Posterior vena cava (tissue), 2 donors: Measurements from ENCODE around the gene CEBPG. TPM values are rescaled to one million over a fixed set of nuclear protein-coding genes. Genes with fewer than 3 reads are reported as not detected.

Experiments used
- DNase-seq: peaks from one replicate; pipeline ENCODE4 v3.0.0-alpha.2; 2020; ENCODE audit warnings: low spot score
- intact Hi-C, 2 donors: fragments of 100-400 bp; cut with DNase I; formaldehyde crosslinking; loops; one replicate each; pipeline versions ENCODE4 v1.14.1 to v1.14.2; 2022 to 2023
- total RNA-seq, 2 donors: library from RNA; stranded (reverse); fragmentation: NEBNext Ultra II Directional; extraction: Animal tissue kit (Norgen Biotek cat#: 25700); gene quantifications; one replicate each; pipeline ENCODE4 v1.2.1, GENCODE V29; 2021
- donor health status: DM: yes; HTN: yes; CAD: no.
- donor health status: DM: yes; HTN: yes; CAD: no.

Gene CEBPG
- total RNA-seq, 2 donors from 2014 or later = 29.1 to 41.3 TPM

DNA sequence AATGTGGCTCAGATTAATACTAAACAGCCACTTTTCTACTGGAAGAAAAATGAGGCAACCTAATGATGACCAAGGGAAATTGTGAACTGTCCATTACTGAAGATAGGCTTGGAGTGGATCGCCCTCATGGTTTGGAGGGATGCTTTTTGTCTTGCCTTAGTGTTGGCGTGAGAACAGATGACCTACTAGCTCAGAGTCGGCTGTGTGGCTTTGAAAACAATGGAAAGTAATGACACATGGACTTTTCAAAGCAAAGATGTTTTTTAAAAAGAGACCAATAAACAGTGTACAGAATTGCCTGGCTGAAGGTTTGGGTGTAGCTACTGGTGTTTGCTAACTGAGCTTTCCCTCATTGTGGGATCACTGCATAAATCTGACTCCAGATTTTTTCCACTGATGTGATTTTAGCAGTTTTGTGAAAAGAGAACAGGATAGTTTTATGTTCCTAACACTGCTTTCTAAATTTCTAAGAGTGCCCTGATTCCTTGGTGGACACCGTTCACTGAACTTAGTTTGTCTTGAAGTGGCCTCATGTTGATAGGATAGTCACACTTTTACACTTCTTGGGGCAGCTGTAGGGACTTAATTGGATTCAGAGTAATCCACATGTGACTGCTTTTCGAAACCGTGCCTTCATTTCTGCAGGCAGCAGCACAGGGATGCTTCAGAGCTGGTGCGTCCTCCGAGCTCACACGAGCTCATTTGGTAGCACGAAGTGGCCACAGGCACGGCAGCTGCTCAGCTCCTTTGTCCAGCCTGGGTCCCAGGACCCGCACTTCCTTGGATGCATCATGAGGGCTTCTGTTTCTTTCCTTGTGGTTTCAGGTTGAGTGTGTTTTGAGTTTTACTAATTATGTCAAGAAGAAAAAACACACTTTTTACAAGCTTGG, 4.3 kb downstream of the CEBPG start:
- intact Hi-C loops = no loop called here
- DNase-seq = no peak

DNA sequence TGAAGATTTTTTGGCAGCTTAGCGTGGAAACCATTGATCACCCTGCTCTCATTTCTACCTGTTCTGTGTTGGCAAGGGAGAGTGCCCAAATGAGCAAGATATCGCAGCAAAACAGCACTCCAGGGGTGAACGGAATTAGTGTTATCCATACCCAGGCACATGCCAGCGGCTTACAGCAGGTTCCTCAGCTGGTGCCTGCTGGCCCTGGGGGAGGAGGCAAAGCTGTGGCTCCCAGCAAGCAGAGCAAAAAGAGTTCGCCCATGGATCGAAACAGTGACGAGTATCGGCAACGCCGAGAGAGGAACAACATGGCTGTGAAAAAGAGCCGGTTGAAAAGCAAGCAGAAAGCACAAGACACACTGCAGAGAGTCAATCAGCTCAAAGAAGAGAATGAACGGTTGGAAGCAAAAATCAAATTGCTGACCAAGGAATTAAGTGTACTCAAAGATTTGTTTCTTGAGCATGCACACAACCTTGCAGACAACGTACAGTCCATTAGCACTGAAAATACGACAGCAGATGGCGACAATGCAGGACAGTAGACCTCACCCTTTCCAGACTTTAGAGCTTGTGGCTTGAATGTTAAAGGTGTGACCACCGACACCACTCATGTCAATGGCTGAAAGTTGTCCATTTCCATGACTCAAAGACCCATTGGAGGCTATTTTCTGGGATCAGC, 5.8 kb downstream of the CEBPG start:
- intact Hi-C loops = no loop called here
- no peak for DNase-seq

DNA sequence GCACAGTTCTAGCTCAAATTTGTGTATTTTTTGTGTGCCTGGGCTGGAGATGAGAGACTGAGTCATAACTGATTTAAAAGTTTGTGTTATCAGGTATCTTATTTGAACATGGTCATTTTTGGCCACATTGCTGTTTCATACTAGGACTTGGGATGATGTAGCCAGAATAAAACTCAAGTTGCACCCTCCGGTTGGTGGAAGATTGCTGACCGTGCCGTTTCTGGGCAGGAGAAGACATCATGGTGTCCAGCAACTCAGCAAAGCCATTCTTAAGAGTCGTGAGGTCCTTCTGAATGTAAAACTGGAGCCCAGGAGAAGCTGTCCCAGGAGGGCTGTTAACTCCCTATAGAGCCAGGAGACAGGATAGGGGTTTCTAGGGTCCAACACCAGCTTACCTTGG, 7.6 kb downstream of the CEBPG start:
- intact Hi-C loops = no loop called here
- DNase-seq = no peak

DNA sequence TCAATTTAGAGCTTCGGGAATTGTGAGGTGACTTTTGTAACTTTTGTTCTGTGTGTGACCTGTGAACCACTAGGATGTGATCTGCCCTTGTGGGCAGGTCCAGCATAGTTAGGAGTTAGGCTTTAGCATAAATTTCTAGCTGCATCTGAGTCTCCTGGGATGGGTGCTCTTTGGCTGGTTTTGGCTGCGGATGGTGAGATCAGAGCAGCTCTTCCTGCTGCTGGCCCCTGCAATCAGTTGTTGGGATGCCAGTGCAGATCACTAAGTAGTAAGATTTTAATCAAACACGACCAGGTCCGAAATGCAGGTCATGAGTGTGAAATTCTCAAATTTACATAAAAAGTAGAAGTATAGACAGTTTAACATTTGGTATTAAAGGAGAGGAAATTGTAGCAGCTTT, 8.5 kb downstream of the CEBPG start:
- intact Hi-C loops = no loop called here
- DNase-seq = no peak

DNA sequence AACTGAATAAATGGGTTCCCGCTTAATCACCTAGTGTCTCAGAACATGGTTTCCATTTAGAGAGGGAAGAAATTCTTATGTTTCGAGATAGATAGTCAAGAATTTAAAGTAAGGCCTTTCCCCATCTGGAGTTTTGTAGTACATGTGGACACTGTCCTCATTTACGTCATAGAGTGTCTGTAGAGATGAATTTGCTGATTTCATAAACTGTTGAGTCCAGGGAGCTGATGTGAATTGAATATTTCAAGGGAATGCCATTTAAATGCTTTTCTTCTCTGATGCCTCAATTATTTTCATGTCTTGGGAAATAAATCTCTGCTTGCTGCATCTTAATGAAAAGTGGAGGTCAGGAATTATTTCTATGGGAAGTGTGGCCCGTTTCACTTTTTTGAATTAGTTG, 9.5 kb downstream of the CEBPG start:
- DNase-seq = no peak
- intact Hi-C loops = no loop called here

DNA sequence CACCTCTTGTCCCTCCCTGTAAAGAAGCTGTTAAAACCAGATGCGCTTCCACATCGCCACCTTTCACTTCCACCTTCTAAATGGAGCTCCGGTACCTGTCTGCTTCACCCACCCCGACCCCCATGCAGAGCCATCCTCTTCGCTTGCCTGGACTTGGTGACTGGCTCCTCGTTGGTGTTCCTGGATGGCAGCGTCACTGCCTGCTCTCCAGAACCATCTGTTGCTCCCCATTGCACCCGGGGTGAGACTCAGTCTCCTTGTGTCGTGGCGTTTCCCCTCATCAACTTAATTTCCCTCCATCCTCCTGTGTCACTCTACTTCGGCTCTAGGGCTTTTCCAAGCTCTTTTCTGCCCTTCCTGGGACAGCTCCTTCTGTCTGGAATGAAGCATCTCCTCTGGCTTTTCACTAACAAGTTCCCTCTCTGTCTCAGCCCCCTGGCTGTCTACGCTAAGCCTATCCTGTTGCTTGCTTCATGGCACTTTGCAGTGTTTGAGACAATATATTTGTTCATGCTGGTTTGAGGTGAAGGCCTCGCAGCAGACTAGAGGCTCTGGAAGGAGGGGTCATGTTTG, 10.3 kb downstream of the CEBPG start:
- intact Hi-C loops = no loop called here
- DNase-seq = no peak

DNA sequence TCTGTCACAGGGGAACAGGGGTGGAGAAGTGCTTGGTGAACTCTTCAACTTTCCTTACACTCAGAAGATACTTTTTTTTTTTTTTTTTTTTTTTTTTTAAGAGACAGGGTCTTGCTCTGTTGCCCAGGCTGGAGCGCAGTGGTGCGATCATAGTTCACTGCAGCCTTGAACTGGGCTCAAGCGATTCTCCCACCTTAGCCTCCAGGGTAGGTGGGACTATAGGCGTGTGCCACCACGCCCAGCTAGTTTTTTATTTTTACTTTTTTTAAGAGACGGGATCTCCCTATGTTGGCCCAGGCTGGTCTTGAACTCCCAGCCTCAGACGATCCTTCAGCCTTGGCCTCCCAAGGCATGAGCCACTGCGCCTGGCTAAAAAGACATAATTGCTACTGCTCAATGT, 11.5 kb downstream of the CEBPG start:
- intact Hi-C loops = no loop called here
- DNase-seq = no peak

DNA sequence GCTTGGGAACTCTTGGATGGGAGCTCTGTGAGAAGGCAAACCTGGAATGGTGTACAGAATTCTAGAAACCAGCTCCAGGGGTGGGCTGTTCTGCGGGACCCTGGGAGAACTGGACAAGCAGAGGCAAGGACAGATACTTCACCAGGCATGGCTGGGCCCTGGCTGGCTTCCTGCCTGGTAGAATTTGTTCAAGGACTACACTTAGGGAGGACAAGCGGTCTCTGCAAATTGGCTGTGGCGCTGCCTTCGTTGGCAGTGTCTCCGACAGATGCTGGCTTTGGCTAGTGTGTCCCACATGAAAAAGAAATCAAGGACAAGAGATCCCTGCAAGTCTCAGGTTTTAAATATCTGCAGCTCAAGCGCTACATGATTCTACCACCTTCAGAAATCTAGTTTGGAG, 12.4 kb downstream of the CEBPG start:
- intact Hi-C loops = no loop called here

DNA sequence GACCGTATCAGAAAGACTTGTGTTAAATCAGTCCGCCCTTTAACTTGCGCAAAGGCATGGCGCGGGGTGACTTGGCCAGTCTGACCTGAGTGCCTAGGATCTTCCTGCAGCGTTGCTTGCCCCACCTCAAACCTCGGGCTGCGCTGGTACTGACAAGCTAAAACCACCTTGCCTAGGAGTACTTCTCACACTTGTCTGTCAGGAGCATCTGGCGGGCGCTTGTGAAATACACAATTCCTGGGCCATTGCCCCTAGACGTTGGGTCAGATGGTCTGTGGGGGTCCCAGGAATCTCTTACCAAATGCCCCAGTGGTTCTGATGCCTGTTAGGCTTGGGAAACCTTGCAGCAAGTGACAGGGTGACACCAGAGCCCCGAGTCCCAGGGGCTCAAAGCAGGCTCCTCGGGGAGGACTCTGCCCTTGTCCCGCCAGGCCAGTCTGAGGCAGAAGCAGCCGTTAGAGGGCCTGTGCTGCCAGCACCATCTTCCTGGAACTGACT, 12.9 kb downstream of the CEBPG start:
- intact Hi-C loops = no loop called here
- DNase-seq = no peak

More for the DNA sequence above, 12.4 kb downstream of the CEBPG start:
- no peak for DNase-seq

DNA sequence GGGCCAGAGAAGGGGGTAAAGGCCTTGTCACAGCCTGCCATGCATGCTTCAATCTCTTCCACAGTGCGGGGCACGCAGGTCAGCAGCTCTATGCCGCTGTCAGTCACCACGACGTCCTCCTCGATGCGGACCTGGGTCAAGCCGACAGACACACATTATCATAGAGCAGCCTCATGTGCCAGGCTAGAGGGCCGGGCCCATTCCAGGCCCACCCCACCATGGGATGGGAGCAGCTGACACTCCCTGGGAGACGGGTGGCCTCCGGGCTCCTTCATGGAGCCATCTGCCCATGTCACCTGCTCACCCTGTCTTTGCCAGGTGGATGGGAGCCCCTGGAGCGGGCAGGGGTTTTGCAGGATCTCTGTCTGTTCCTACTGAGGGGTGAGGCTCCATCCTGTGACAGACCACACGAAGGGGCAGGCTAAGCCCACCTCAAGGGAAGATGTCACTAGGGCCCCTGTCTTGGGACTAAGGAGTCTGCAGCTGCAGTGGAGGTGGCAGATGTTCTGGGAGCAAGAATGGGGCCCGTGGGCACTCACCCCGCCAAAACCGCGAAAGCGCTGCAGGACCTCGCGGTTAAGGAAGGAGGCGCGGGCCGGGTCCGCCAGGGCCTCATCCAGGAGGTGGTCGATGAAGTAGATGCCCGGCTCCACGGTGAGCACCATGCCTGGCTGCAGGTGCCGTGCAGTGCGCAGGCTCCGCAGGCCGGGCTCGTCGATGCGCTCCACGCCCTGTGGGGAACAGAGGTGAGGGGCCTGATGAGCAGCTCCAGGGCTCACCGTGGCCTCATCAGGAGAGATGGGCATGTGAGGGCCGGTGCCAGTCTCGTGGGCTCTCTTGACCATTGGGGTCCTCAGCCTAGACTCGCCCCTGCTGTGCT, 14.1 kb downstream of the CEBPG start:
- no peak for DNase-seq
- intact Hi-C loops = no loop called here

DNA sequence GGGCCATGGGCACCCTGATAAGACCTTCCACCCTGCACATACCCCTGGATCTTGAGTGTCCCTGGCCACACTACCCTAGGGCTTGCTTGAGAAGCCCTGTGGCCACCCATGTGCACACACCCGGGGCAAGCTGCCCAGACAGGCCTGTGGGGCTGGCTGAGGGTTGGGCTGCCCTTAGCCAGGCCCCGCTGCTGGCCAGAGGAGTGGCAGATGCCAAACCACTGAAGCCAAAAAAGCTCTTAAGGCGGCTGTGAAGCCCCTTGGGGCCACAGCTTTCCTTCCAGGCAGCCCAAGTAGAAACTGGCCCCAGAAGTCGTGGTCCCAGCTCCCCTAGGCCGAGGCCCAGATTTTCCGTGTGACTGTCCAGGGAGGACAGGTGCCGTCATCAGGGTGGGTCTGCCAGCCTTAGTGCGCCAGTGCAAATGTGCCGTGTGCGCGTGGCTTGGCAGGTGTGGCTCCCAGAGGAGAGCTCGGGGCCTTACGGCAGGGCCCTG, 14.8 kb downstream of the CEBPG start:
- peak; percentile 80 for DNase-seq
- intact Hi-C loops = no loop called here

DNA sequence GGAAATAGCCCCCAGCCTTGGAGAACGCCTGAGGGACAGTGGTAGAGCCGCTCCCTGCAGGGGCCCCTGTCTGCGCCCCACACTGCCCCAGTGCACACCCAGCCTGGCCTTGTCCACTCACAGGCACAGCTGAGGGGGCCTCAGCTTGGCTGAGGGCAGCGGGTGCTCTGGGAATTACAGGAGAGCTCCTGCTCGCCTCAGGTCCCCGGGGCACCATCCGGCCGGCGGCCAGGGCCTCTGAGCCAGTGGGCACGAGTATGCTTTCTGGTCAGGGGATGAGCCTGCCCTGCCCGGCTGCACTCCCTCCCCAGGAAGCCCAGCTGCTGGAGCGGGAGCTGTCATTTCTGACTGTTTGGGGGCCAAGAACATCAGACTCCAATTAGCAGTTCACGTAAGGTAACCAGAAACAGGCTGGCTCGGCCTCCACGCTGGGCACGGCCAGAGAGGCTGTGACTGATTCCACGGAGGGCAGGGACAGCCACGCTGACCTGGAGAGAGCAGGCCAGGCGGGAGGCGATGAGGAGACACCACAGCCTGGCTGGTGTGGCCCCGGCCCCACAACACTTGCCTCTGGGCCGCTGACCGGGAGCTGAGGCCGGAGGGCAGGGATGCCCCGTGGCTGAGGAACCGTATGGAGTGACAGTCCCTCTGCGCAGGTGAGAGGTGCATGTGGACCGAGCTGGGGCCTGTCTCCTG, 15.4 kb downstream of the CEBPG start:
- intact Hi-C loops = no loop called here
- peak; percentile 83 for DNase-seq

DNA sequence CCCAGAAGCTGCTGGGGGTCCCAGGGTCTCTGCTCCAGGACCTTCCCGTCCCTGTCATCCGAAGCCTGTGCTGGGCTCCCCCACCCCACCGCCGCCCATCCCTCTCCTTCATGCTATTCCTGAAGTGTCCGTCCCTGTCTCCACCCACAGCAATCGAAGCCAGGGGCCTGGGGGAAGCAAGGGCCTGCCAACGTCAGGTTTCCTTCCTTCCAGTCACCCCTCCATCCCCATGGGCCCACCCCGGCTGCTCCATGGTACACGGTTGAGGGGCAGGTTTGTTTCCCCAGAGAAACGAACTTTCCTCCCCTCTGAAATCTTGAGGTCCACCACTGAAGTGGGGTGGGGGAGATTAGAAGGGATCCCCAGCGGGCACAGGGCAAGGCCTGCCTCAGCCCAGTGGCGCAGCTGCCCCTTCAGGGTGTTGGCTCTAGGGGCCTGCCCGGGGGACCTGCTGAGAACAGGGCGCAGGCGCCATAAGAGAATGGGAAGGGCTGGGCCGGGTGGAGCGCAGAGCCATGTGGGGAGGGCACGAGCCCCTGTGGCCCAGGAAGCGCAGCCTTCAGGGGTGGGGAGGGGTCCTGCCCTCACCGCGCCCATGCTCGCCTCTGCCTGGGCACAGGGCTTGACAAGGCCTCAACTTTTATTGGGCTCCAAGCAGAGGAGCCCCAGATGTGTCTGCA, 16.1 kb downstream of the CEBPG start:
- DNase-seq = peak; percentile 78

DNA sequence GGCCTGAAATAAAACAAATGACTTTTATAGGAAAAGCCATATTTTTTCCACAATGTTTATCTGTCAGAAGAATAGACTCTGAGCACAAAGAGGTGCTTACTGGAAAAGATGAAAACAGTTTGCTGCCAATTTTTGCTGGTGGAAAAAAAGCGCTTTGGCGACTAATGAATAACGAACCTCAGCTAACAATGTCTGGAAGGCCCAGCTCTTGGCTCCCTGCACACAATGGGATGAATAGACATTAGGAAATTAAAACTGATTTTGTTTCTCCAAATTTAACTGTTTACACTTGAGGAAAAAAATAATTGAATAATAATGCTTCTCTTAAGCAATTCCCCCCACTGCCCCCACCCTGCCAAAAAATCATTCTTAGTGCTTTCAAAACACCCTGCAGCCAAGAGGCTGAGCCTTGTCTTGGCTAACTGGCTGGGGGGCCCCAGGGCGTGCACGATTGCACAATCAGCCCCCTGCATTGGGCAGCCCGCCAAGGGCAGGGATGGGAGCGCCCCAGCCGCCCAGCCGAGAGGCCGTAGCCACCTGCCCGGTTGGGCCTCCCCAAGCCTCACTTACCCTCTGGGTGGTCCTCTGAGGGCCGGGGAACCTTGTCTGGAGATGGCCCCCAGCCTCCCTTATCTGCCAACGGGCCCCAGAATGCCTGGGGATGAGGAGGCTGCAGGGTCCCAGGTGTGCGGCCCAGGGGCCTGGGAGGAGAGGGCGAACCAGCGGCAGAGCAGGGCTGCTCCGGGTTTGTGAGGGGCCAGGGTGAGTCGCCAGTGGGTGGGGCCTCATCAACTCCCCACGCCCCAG, 16.8 kb downstream of the CEBPG start:
- peak; percentile 84 for DNase-seq
- intact Hi-C loops = loop anchor here (5.0 to 10.0 kb wide), 2 partner anchors 88 to 96 kb away; partner anchors contain the start of gene CEBPA (in 1 of the 2)

More for the DNA sequence above, 16.1 kb downstream of the CEBPG start:
- intact Hi-C loops = loop anchor here (5.0 to 10.0 kb wide), 2 partner anchors 87 to 95 kb away; partner anchors contain the start of gene CEBPA (in 1 of the 2)

DNA sequence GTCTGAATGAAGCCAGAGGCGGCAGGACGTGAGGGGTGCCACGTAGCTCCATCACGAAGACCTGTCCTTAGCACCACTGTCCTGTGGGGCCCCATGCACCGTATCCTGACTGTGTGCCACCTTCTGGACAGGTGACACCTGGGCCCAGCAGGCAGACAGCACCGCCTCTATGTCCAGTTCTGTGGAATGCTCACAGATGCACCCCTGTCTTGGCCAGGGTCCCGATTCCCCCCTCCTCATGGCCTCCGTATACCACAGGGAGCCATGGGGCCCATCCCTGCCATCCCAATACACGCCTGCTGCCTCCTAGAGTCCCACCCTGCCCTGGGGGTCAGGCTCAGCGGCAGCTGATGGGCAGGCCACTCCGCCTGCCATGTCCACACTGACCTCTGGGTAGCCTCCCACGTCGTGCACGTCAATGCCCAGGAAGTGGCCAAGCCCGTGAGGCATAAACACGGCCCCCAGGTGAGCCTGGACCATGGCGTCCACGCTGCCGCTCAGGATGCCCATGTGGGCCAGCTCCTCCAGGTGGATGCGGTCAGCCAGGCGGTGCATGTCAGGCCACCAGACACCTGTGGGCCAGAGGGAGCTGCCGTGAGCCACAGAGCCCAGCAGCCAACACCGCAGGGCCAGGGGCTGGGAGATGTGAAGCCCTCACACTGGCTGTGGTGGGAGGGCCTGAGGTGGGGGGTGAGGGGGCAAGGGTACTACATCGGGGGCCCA, 17.6 kb downstream of the CEBPG start:
- DNase-seq = peak; percentile 77

DNA sequence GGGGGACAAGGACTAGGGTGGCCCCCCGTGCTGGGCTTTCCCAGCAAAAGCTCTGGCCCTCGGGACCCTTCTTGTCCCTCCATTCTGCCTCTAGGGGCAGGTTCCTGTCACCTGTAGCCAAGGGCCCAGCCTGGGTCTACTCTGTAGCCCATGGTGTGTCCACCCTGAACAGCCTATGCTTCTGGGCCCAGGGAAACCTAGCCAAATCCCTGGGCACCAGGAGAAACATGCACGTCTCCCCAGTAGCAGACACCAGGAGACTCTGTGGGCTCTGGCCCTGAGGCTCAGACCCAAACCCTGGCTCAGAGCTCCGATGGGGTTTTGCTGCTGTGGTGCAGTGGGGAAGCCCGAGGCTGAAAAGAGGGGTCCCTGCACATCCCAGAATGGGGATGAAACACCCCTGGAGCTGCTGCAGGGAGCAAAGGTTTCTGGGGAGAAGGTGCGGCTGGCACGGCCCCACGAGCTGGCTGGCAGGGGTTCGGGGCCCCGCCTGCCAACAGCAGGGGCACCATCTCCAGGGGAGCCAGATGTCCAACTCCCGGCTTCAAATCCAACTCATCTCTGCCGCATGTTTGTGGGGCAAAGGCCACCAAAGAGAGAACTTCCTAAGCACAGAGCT, 18.2 kb downstream of the CEBPG start:
- intact Hi-C loops = loop anchor here (5.0 to 10.0 kb wide), 2 partner anchors 89 to 97 kb away; partner anchors contain the start of gene CEBPA (in 1 of the 2)

More for the DNA sequence above, 17.6 kb downstream of the CEBPG start:
- intact Hi-C loops = loop anchor here (5.0 to 10.0 kb wide), 2 partner anchors 89 to 96 kb away; partner anchors contain the start of gene CEBPA (in 1 of the 2)

More for the DNA sequence above, 18.2 kb downstream of the CEBPG start:
- no peak for DNase-seq
